ENCODE data around the gene NACAD. TPM values are rescaled to one million over a fixed set of nuclear protein-coding genes. Genes with fewer than 3 reads are reported as not detected.

The NACAD gene
- polyA plus RNA-seq, 2 of the 4 experiments (the other 2 are of a cell fraction): 0.03 to 0.43 TPM

DNA sequence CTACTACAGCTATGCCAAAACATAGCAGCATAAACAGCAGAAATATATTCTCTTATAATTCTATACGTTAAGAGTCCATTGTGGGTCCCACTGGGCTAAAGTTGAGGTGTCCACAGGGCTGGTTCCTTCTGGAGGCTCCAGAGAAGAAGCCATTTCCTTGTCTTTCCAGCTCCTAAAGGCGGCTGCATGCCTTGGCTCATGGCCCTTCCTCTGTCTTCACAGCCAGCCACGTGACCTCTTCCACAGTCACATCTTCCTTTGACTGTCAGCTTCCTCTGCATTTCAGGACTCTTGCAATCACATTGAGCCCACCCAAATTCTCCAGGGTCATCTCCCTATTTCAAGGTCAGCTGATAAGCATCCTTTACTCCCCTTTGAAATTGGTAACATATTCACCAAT lies 17.2 kb downstream of the NACAD start:
- H3K27ac ChIP-seq: no peak overlapping the region
- 81% methylated on average over 3 of the region's 3 CpGs for WGBS (ENCODE audit: missing lambda C conversion rate)
- CTCF ChIA-PET: no interaction called here

DNA sequence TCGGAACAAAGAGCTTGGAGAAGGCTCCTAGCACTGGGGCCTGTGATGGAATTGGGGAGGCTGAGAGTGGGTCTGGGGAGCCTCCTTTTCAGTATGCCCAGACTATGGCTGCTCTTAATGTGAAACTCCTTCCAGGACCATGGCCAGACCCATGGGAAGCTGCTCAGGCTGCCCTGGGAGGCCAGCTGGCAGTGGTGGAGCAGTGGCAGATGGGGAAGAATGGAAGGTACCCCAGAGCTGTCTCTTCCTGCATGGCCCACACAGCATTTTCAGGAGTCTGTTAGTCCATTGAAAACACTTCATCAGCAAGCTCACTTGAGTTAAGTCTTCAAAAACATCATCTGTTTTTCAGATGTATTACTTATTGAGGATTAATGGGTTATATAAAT lies 18.5 kb downstream of the NACAD start:
- no peak for ATAC-seq
- 93% methylated on average over 1 of the region's 1 CpG for WGBS (ENCODE audit: missing lambda C conversion rate)
- H3K9me3 ChIP-seq: no peaks in the 10 kb centered on the region
- no peak overlapping the region for H3K27ac ChIP-seq
- ChIA-PET CTCF (interaction anchor here (1.2 kb wide), 1 partner anchor 17 kb away, joined by 3 read pairs; no protein-coding TSS in a partner anchor), POLR2A (no interaction called here)
- no peak for DNase-seq (ENCODE audit: low read depth in 1 of 2, low spot score in 1 of 2)
- no peak overlapping the region for H3K4me2 ChIP-seq
- TF ChIP-seq CHD4 (IDR thresholded peaks at IDR 0.05; ENCODE audit: borderline replicate concordance): no peak
- TF ChIP-seq NPAS2 (CRISPR knock-in tag; IDR thresholded peaks at IDR 0.05; ENCODE audit: borderline replicate concordance): no peak
- no peak for TF ChIP-seq BHLHE40 (IDR thresholded peaks at IDR 0.05; ENCODE audit: low read depth, low read length)
- no peak overlapping the region for H3K4me3 ChIP-seq
- H3K4me1 ChIP-seq: peaks cover 4% of the 10 kb centered on the region; the same call in 1 of the 3 replicates
- FAIRE-seq: no peak

More for the DNA sequence above, 17.2 kb downstream of the NACAD start:
- FAIRE-seq (no peak), ATAC-seq (no peak), DNase-seq (ENCODE audit: low read depth in 1 of 2, low spot score in 1 of 2) (no peak)
- POLR2A ChIA-PET: no interaction called here
- Histone ChIP-seq H3K4me2 (no peak overlapping the region), H3K4me1 (peaks cover 4% of the 10 kb centered on the region; the same call in 1 of the 3 replicates), H3K9me3 (no peaks in the 10 kb centered on the region), H3K4me3 (no peak overlapping the region)
- TF ChIP-seq FOSL2 (IDR thresholded peaks at IDR 0.05) (no peak), FOSL2 (CRISPR knock-in tag; IDR thresholded peaks at IDR 0.05) (no peak), BHLHE40 (IDR thresholded peaks at IDR 0.05; ENCODE audit: low read depth, low read length) (no peak), CHD2 (IDR thresholded peaks at IDR 0.05; ENCODE audit: low read length, partially characterized antibody) (no peak), ESRRA (IDR thresholded peaks at IDR 0.05; ENCODE audit: borderline replicate concordance, low read length) (no peak), ZC3H11A (IDR thresholded peaks at IDR 0.05) (no peak), HEYL (CRISPR knock-in tag; IDR thresholded peaks at IDR 0.05) (no peak), RAD21 (conservative IDR thresholded peaks at IDR 0.05 in 1 of 2, IDR thresholded peaks at IDR 0.05 in 1 of 2) (no peak), TFCP2L1 (CRISPR knock-in tag; IDR thresholded peaks at IDR 0.05) (no peak), TP53 (CRISPR knock-in tag; IDR thresholded peaks at IDR 0.05) (no peak)
- TF ChIP-seq, protein P1, sequence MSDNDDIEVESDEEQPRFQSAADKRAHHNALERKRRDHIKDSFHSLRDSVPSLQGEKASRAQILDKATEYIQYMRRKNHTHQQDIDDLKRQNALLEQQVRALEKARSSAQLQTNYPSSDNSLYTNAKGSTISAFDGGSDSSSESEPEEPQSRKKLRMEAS (IDR thresholded peaks at IDR 0.05): no peak

DNA sequence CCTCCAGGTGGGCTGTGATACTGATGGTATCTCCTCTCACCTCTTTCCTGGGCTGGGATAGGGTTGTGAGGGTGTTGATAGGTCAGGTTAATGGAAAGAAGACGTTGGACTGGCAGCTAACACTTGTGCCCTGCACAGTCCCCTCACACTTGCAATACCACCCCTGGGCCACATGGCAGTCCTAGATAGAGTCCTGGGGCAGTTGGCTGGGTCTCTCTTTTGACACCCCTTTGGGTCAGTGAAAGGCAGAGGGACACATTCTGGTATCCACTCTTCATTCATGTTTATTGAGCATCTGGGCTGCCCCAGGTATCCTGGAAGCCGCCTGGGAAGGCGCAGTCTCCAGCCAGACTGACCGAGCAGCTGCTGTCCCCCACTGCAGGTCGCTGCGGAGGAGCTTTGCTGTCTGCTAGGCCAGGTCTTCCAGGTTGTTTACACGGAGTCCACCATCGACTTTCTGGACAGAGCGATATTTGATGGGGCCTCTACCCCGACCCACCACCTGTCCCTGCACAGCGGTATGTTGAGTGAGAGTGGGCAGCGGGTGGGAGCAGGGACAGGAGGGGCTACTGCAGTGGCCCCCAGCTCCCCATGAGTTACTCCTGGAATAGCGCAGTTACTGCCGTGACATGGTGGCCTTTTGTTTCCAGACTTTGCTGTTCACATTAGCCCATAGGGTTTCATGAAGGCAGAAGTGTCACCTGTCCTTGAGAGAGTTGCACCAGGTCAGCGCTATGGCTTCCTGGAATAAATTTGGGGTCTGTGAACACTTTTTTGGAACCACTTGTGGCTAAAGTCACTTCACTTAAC lies 19.1 kb downstream of the NACAD start:
- POLR2A ChIA-PET: no interaction called here

DNA sequence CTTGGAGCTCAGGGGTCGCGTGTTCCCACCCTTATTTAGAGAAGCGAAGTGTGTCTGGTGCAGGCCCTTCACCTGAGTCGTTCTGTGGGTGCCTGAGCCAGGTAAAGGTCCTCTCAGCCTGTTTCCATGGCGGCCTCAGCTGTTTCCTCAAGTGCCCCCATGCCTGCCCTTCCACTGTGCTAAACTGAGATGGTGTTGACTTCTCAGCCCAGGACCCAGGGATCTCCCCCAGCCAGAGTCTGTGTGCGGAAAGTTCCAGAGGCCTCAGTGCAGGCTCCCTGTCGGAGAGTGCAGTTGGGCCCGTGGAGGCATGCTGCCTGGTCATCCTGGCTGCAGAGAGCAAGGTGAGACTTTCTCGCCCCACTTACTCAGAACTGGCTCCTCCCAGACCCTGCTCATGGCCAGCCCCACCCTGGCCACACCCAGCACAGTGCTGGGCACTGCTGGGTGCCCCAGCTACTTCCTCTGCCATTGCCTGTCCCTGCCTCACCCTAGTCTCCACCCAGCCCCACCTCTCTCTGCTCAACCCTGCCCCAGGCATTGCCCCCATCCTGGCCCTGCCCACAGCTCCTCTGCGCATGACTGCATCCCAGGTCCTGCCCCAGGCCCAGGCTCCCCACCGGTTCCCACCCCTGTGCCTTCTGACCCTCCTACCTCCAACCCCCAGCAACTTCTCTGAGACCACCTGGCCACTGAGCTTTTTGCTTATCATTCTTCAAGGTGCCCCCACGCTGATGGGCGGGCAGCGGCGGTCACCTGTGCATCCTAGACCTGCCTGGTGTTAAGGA lies 20.3 kb downstream of the NACAD start:
- DNase-seq (ENCODE audit: low read depth in 1 of 2, low spot score in 1 of 2) (no peak), FAIRE-seq (no peak), ATAC-seq (no peak)
- ChIA-PET CTCF (interaction anchor here (1.1 to 1.4 kb wide), 3 partner anchors 19 to 192 kb away, joined by 3 to 4 read pairs (median 4); no protein-coding TSS in a partner anchor), POLR2A (no interaction called here)
- WGBS (ENCODE audit: missing lambda C conversion rate): 91% methylated on average over 15 of the region's 15 CpGs
- H3K4me3 ChIP-seq: no peak overlapping the region
- no peak overlapping the region for H3K27ac ChIP-seq
- H3K4me1 ChIP-seq: peaks cover 2% of the 10 kb centered on the region; the same call in 1 of the 3 replicates
- no peaks in the 10 kb centered on the region for H3K9me3 ChIP-seq
- TF ChIP-seq EP300 (IDR thresholded peaks at IDR 0.05): no peak
- no peak for TF ChIP-seq JUNB (IDR thresholded peaks at IDR 0.05)
- TF ChIP-seq FOSL2 (IDR thresholded peaks at IDR 0.05): no peak
- TF ChIP-seq FOSL2 (CRISPR knock-in tag; IDR thresholded peaks at IDR 0.05): no peak
- TF ChIP-seq RCOR1 (IDR thresholded peaks at IDR 0.05; ENCODE audit: low read depth, low read length): no peak
- no peak for TF ChIP-seq MYC (IDR thresholded peaks at IDR 0.05; ENCODE audit: borderline replicate concordance, low read length)
- TF ChIP-seq, protein P2, sequence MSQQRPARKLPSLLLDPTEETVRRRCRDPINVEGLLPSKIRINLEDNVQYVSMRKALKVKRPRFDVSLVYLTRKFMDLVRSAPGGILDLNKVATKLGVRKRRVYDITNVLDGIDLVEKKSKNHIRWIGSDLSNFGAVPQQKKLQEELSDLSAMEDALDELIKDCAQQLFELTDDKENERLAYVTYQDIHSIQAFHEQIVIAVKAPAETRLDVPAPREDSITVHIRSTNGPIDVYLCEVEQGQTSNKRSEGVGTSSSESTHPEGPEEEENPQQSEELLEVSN (IDR thresholded peaks at IDR 0.05; ENCODE audit: borderline replicate concordance, low read depth): no peak
- TF ChIP-seq, protein P3, sequence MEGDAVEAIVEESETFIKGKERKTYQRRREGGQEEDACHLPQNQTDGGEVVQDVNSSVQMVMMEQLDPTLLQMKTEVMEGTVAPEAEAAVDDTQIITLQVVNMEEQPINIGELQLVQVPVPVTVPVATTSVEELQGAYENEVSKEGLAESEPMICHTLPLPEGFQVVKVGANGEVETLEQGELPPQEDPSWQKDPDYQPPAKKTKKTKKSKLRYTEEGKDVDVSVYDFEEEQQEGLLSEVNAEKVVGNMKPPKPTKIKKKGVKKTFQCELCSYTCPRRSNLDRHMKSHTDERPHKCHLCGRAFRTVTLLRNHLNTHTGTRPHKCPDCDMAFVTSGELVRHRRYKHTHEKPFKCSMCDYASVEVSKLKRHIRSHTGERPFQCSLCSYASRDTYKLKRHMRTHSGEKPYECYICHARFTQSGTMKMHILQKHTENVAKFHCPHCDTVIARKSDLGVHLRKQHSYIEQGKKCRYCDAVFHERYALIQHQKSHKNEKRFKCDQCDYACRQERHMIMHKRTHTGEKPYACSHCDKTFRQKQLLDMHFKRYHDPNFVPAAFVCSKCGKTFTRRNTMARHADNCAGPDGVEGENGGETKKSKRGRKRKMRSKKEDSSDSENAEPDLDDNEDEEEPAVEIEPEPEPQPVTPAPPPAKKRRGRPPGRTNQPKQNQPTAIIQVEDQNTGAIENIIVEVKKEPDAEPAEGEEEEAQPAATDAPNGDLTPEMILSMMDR (IDR thresholded peaks at IDR 0.05): no peak
- no peak for TF ChIP-seq ZFP36 (IDR thresholded peaks at IDR 0.05; ENCODE audit: borderline replicate concordance, partially characterized antibody)
- no peak for TF ChIP-seq GATA3 (IDR thresholded peaks at IDR 0.05; ENCODE audit: borderline replicate concordance)
- TF ChIP-seq, protein P4, sequence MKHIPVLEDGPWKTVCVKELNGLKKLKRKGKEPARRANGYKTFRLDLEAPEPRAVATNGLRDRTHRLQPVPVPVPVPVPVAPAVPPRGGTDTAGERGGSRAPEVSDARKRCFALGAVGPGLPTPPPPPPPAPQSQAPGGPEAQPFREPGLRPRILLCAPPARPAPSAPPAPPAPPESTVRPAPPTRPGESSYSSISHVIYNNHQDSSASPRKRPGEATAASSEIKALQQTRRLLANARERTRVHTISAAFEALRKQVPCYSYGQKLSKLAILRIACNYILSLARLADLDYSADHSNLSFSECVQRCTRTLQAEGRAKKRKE (CRISPR knock-in tag; IDR thresholded peaks at IDR 0.05; ENCODE audit: low read depth): no peak
- no peak for TF ChIP-seq PHF8 (IDR thresholded peaks at IDR 0.05; ENCODE audit: borderline replicate concordance, low read depth)
- TF ChIP-seq TFCP2L1 (CRISPR knock-in tag; IDR thresholded peaks at IDR 0.05): no peak
- no peak for TF ChIP-seq HOXB13 (CRISPR knock-in tag; IDR thresholded peaks at IDR 0.05; ENCODE audit: low read depth)
- no peak overlapping the region for H3K4me2 ChIP-seq

More for the DNA sequence above, 19.1 kb downstream of the NACAD start:
- 89% methylated on average over 15 of the region's 15 CpGs for WGBS (ENCODE audit: missing lambda C conversion rate)
- ATAC-seq (peak; percentile 58 to 75; a peak in 4 of 6 replicates), DNase-seq (ENCODE audit: low read depth in 1 of 2, low spot score in 1 of 2) (peak in 1 of 2 experiments; percentile 45), FAIRE-seq (no peak)
- H3K4me3 ChIP-seq: no peak overlapping the region
- H3K4me2 ChIP-seq: no peak overlapping the region
- H3K27ac ChIP-seq: no peak overlapping the region
- H3K9me3 ChIP-seq: no peaks in the 10 kb centered on the region
- H3K4me1 ChIP-seq: peaks cover 4% of the 10 kb centered on the region; the same call in 1 of the 3 replicates
- CTCF ChIA-PET: interaction anchor here (1.1 to 1.4 kb wide), 4 partner anchors 17 to 191 kb away, joined by 3 to 4 read pairs (median 4); no protein-coding TSS in a partner anchor
- TF ChIP-seq JUN (IDR thresholded peaks at IDR 0.05) (no peak), RFX5 (IDR thresholded peaks at IDR 0.05) (no peak), MYC (IDR thresholded peaks at IDR 0.05; ENCODE audit: borderline replicate concordance, low read length) (no peak), KDM5A (IDR thresholded peaks at IDR 0.05) (no peak)
